Cardiac muscle cell (in vitro differentiated cells and primary cell): Measurements from ENCODE around the gene RNF182. TPM values are rescaled to one million over a fixed set of nuclear protein-coding genes. Genes with fewer than 3 reads are reported as not detected.

Source experiments
- DNase-seq, 2 donors: peaks; one replicate each; pipeline versions ENCODE4 v3.0.0 to v3.0.0-alpha.2; 2010 to 2017; ENCODE audit warnings: low read depth in 1 of 2, low spot score in 1 of 2
- H3K27ac ChIP-seq: fragments of 200-600 bp; sonication (generic); 2 replicates; pipeline ENCODE4 v1.5.1; 2016
- H3K27me3 ChIP-seq: fragments of 200-600 bp; sonication (generic); 2 replicates; pipeline ENCODE4 v1.6.0; 2016; ENCODE audit warnings: control low read depth
- H3K36me3 ChIP-seq: fragments of 200-600 bp; sonication (generic); 2 replicates; pipeline ENCODE4 v1.5.1; 2016; ENCODE audit warnings: control low read depth
- H3K4me1 ChIP-seq: fragments of 200-600 bp; sonication (generic); 2 replicates; pipeline ENCODE4 v1.8.1; 2017; ENCODE audit warnings: low read depth, mild to moderate bottlenecking, mixed run types
- H3K4me3 ChIP-seq: fragments of 200-600 bp; sonication (generic); 2 replicates; pipeline ENCODE4 v1.5.1; 2016; ENCODE audit warnings: mild to moderate bottlenecking
- H3K9me3 ChIP-seq: fragments of 200-600 bp; sonication (generic); 2 replicates; pipeline ENCODE4 v1.5.1; 2017; ENCODE audit warnings: low read depth, mild to moderate bottlenecking, control low read depth
- CTCF ChIP-seq: IDR thresholded peaks from 2 replicates; pipeline ENCODE4 v1.5.1; 2012; ENCODE audit warnings: low read depth, mild to moderate bottlenecking, low read length
- polyA plus RNA-seq: library from polyadenylated mRNA; unstranded; fragments of >200 nt; fragmentation: Nextera tagmentation; extraction: Ambion mirVana; gene quantifications from 2 replicates; pipeline ENCODE4 v1.2.1, GENCODE V29; 2016
- total RNA-seq: library from RNA; depleted of rRNA; stranded (reverse); fragments of >200 nt; gene quantifications from 2 replicates; pipeline ENCODE4 v1.2.3, GENCODE V29; 2016

The RNF182 gene
- total and polyA plus RNA-seq, 2 experiments from 2014 or later: 1.1 to 1.3 TPM

- Histone ChIP-seq H3K27ac (no peak overlapping the region), H3K4me3 (no peak overlapping the region), H3K4me1 (no peaks in the 10 kb centered on the region), H3K9me3 (no peaks in the 10 kb centered on the region), H3K27me3 (no peaks in the 10 kb centered on the region), H3K36me3 (no peaks in the 10 kb centered on the region)
- no peak for TF ChIP-seq CTCF
- DNase-seq: peak in 1 of 2 donors; percentile 25
Observed at GRCh38 chr6:13992417-13993055, 67.8 kb downstream of the RNF182 start.

GRCh38 chr6:13993416-13993815 lies 68.7 kb downstream of the RNF182 start:
- Histone ChIP-seq H3K4me3 (no peak overlapping the region), H3K9me3 (no peaks in the 10 kb centered on the region), H3K4me1 (no peaks in the 10 kb centered on the region), H3K27ac (no peak overlapping the region), H3K27me3 (no peaks in the 10 kb centered on the region), H3K36me3 (no peaks in the 10 kb centered on the region)
- no peak for DNase-seq
- no peak for TF ChIP-seq CTCF

GRCh38 chr6:13998356-13998755 lies 73.6 kb downstream of the RNF182 start:
- Histone ChIP-seq H3K27ac (no peak overlapping the region), H3K9me3 (no peaks in the 10 kb centered on the region), H3K36me3 (no peaks in the 10 kb centered on the region), H3K27me3 (no peaks in the 10 kb centered on the region), H3K4me3 (no peak overlapping the region), H3K4me1 (no peaks in the 10 kb centered on the region)
- DNase-seq: no peak
- TF ChIP-seq CTCF: no peak

- H3K9me3 ChIP-seq: no peaks in the 10 kb centered on the region
- H3K27ac ChIP-seq: no peak overlapping the region
- H3K4me1 ChIP-seq: no peaks in the 10 kb centered on the region
- H3K36me3 ChIP-seq: no peaks in the 10 kb centered on the region
- H3K27me3 ChIP-seq: peaks cover 19% of the 10 kb centered on the region
- no peak for TF ChIP-seq CTCF
- DNase-seq: peak in 1 of 2 donors; percentile 16
- H3K4me3 ChIP-seq: no peak overlapping the region
Observed at GRCh38 chr6:14000901-14001300, 76.1 kb downstream of the RNF182 start.

GRCh38 chr6:14001329-14002012 lies 76.7 kb downstream of the RNF182 start:
- peak in 1 of 2 donors; percentile 87 for DNase-seq
- no peak for TF ChIP-seq CTCF
- Histone ChIP-seq H3K4me3 (no peak overlapping the region), H3K9me3 (no peaks in the 10 kb centered on the region), H3K27ac (no peak overlapping the region), H3K36me3 (no peaks in the 10 kb centered on the region), H3K27me3 (peaks cover 23% of the 10 kb centered on the region), H3K4me1 (no peaks in the 10 kb centered on the region)
